Prostate gland (tissue), 2 donors: Measurements from ENCODE around the gene WNT2.

Experiments
- CTCF ChIP-seq, 4 experiments: fragments of 200-600 bp in 2 of 4; fragments of 450-650 bp in 2 of 4; sonication (generic) in 2 of 4; IDR thresholded peaks; 1 replicate in 3 of 4; 2 replicates in 1 of 4; pipeline ENCODE4 v1.5.1; 2016 to 2019; ENCODE audit warnings: antibody characterized with exemption in 4 of 4, mild to moderate bottlenecking in 2 of 4, moderate library complexity in 2 of 4
- POLR2A ChIP-seq: fragments of 450-650 bp; IDR thresholded peaks from one replicate; pipeline ENCODE4 v1.6.1; 2016; ENCODE audit warnings: antibody characterized with exemption, mild to moderate bottlenecking
- POLR2AphosphoS5 ChIP-seq: sonication (generic); formaldehyde crosslinking; IDR thresholded peaks from one replicate; pipeline ENCODE4 v1.6.1; 2017; ENCODE audit warnings: antibody characterized with exemption

GRCh38 chr7:117297606-117298005 lies 25.3 kb downstream of the WNT2 start:
- TF ChIP-seq POLR2A = no peak
- no peak for TF ChIP-seq POLR2AphosphoS5
- no peak for TF ChIP-seq CTCF (IDR thresholded peaks at IDR 0.05)
